Neural progenitor cell (in vitro differentiated cells): Measurements from ENCODE around the gene CXXC4. TPM values are rescaled to one million over a fixed set of nuclear protein-coding genes. Genes with fewer than 3 reads are reported as not detected.
A peak's percentile ranks its signal among the peaks of the same experiment; 100 is the strongest.

ENCODE experiments used
- DNase-seq: peaks from one replicate; pipeline ENCODE4 v3.0.0-alpha.2; 2016; ENCODE audit warnings: low spot score
- H2AFZ ChIP-seq: fragments of 200-600 bp; sonication (generic); replicated peaks from 2 replicates; pipeline ENCODE4 v1.6.1; 2016; ENCODE audit warnings: antibody characterized with exemption
- H3F3A ChIP-seq: fragments of 200-600 bp; sonication (generic); 2 replicates; pipeline ENCODE4 v1.6.1; 2016; ENCODE audit warnings: antibody characterized with exemption, low read depth
- H3K27ac ChIP-seq: fragments of 200-600 bp; sonication (generic); 2 replicates; pipeline ENCODE4 v1.5.1; 2016; ENCODE audit warnings: mild to moderate bottlenecking
- H3K27me3 ChIP-seq: fragments of 200-600 bp; sonication (generic); 2 replicates; pipeline ENCODE4 v1.6.1; 2016; ENCODE audit warnings: mild to moderate bottlenecking, moderate library complexity
- H3K36me3 ChIP-seq: fragments of 200-600 bp; sonication (generic); 2 replicates; pipeline ENCODE4 v1.5.1; 2016
- H3K4me1 ChIP-seq: fragments of 200-600 bp; sonication (generic); 2 replicates; pipeline ENCODE4 v1.6.1; 2016; ENCODE audit warnings: mixed run types
- H3K4me2 ChIP-seq: fragments of 200-600 bp; sonication (generic); 2 replicates; pipeline ENCODE4 v1.6.1; 2016
- H3K4me3 ChIP-seq: fragments of 200-600 bp; sonication (generic); 2 replicates; pipeline ENCODE4 v1.5.1; 2016
- H3K79me2 ChIP-seq: fragments of 200-600 bp; sonication (generic); 2 replicates; pipeline ENCODE4 v1.6.1; 2016; ENCODE audit warnings: low read depth
- H3K9ac ChIP-seq: fragments of 200-600 bp; sonication (generic); 2 replicates; pipeline ENCODE4 v1.6.1; 2016
- H3K9me3 ChIP-seq: fragments of 200-600 bp; sonication (generic); 2 replicates; pipeline ENCODE4 v1.5.1; 2016; ENCODE audit warnings: low read depth
- H4K20me1 ChIP-seq: fragments of 200-600 bp; sonication (generic); 2 replicates; pipeline ENCODE4 v1.6.1; 2016; ENCODE audit warnings: low read depth
- H3K27ac Mint-ChIP-seq: 3 replicates; pipeline ENCODE4 v1.8.0; 2021; ENCODE audit warnings: mixed read lengths
- H3K27me3 Mint-ChIP-seq: 2 replicates; pipeline ENCODE4 v1.8.0; 2022; ENCODE audit warnings: low read depth, mild to moderate bottlenecking, inconsistent platforms, moderate library complexity, mixed read lengths; ENCODE audit not compliant: insufficient read depth
- H3K36me3 Mint-ChIP-seq: 3 replicates; pipeline ENCODE4 v1.8.0; 2021; ENCODE audit warnings: mixed read lengths
- H3K4me1 Mint-ChIP-seq: 3 replicates; pipeline ENCODE4 v1.8.0; 2021; ENCODE audit warnings: mixed read lengths
- H3K4me3 Mint-ChIP-seq: 3 replicates; pipeline ENCODE4 v1.8.0; 2021; ENCODE audit warnings: mild to moderate bottlenecking, moderate library complexity, mixed read lengths
- H3K9me3 Mint-ChIP-seq: 3 replicates; pipeline ENCODE4 v1.8.0; 2020; ENCODE audit warnings: mixed read lengths
- CTCF ChIP-seq: fragments of 200-600 bp; sonication (generic); IDR thresholded peaks from 2 replicates; pipeline ENCODE4 v1.5.1; 2017; ENCODE audit warnings: antibody characterized with exemption, mild to moderate bottlenecking
- EZH2 ChIP-seq: fragments of 200-600 bp; sonication (generic); IDR thresholded peaks from 2 replicates; pipeline ENCODE4 v1.6.1; 2017; ENCODE audit warnings: antibody characterized with exemption, mild to moderate bottlenecking, moderate library complexity
- EZH2phosphoT487 ChIP-seq: fragments of 200-600 bp; sonication (generic); IDR thresholded peaks from 2 replicates; pipeline ENCODE4 v1.6.1; 2017; ENCODE audit warnings: antibody characterized with exemption
- total RNA-seq: library from RNA; depleted of rRNA; stranded (reverse); fragments of >200 nt; gene quantifications from 2 replicates; pipeline ENCODE4 v1.2.3, GENCODE V29; 2015; ENCODE audit warnings: low replicate concordance

Gene CXXC4
- 23.6 and 40.2 TPM in 2 replicates for total RNA-seq

- no peaks in the 10 kb centered on the region for H3K36me3 ChIP-seq
- peaks cover 6% of the 10 kb centered on the region for H4K20me1 ChIP-seq
- no peaks in the 10 kb centered on the region for H3K27me3 ChIP-seq
- peak within 1 kb of the TSS; percentile 69 for H3K9ac ChIP-seq
- peak; percentile 94 for DNase-seq
- Mint-ChIP-seq H3K9me3 (no peaks in the 10 kb centered on the region), H3K27ac (peak within 1 kb of the TSS; percentile 100), H3K4me1 (peaks cover 43% of the 10 kb centered on the region), H3K4me3 (peak within 1 kb of the TSS; percentile 97), H3K27me3 (peaks cover 5% of the 10 kb centered on the region), H3K36me3 (no peaks in the 10 kb centered on the region)
- peak within 1 kb of the TSS; percentile 64 for H2AFZ ChIP-seq
- peak within 1 kb of the TSS; percentile 88 for H3K27ac ChIP-seq
- H3K4me2 ChIP-seq = peak within 1 kb of the TSS; percentile 91
- peak within 1 kb of the TSS; percentile 68 for H3K4me3 ChIP-seq
- H3K4me1 ChIP-seq = peaks cover 30% of the 10 kb centered on the region
- no peaks in the 10 kb centered on the region for H3K9me3 ChIP-seq
- H3F3A ChIP-seq = peaks cover 52% of the 10 kb centered on the region
- H3K79me2 ChIP-seq = peaks cover 45% of the 10 kb centered on the region
- peak; percentile 28 for TF ChIP-seq EZH2
- no peak for TF ChIP-seq EZH2phosphoT487
- no peak for TF ChIP-seq CTCF
These were observed at the start of gene CXXC4 for GRCh38 chr4:104494822-104495559. Gene CXXC4, minus strand, starts transcription at chr4:104494894. Its CDS starts 3,092 bp downstream, at chr4:104491802.

- Histone ChIP-seq H3K27ac (no peak overlapping the region), H3K27me3 (no peaks in the 10 kb centered on the region), H3K36me3 (no peaks in the 10 kb centered on the region), H3K4me1 (no peaks in the 10 kb centered on the region), H3K79me2 (no peaks in the 10 kb centered on the region), H3K4me3 (no peak overlapping the region), H3F3A (no peaks in the 10 kb centered on the region), H3K9ac (no peak overlapping the region), H2AFZ (no peak overlapping the region), H4K20me1 (no peaks in the 10 kb centered on the region), H3K4me2 (no peak overlapping the region), H3K9me3 (no peaks in the 10 kb centered on the region)
- no peak for DNase-seq
- Mint-ChIP-seq H3K9me3 (peaks cover 3% of the 10 kb centered on the region), H3K4me3 (no peak overlapping the region), H3K4me1 (peaks cover 6% of the 10 kb centered on the region), H3K36me3 (no peaks in the 10 kb centered on the region), H3K27ac (no peak overlapping the region), H3K27me3 (no peaks in the 10 kb centered on the region)
- no peak for TF ChIP-seq CTCF
- TF ChIP-seq EZH2 = no peak
- TF ChIP-seq EZH2phosphoT487 = no peak
These were observed 38.5 kb upstream of the CXXC4 start for GRCh38 chr4:104533156-104533555.

- Histone ChIP-seq H3K4me3 (no peak overlapping the region), H3K27ac (no peak overlapping the region), H3K9ac (no peak overlapping the region), H3K4me2 (no peak overlapping the region), H2AFZ (no peak overlapping the region), H3K27me3 (no peaks in the 10 kb centered on the region), H3K9me3 (no peaks in the 10 kb centered on the region), H3K4me1 (no peaks in the 10 kb centered on the region), H3K36me3 (no peaks in the 10 kb centered on the region), H3F3A (no peaks in the 10 kb centered on the region), H3K79me2 (no peaks in the 10 kb centered on the region), H4K20me1 (no peaks in the 10 kb centered on the region)
- H3K9me3 Mint-ChIP-seq = peaks cover 3% of the 10 kb centered on the region
- H3K27me3 Mint-ChIP-seq = no peaks in the 10 kb centered on the region
- no peak for DNase-seq
- no peaks in the 10 kb centered on the region for H3K36me3 Mint-ChIP-seq
- H3K4me1 Mint-ChIP-seq = peaks cover 6% of the 10 kb centered on the region
- TF ChIP-seq EZH2phosphoT487 = no peak
- no peak for TF ChIP-seq EZH2
- TF ChIP-seq CTCF = no peak
- no peak overlapping the region for H3K27ac Mint-ChIP-seq
- no peak overlapping the region for H3K4me3 Mint-ChIP-seq
These were observed 38.0 kb upstream of the CXXC4 start for GRCh38 chr4:104532677-104533076.
